Right atrium auricular region (tissue), 2 donors: ENCODE results near the gene BHLHA9. TPM values are rescaled to one million over a fixed set of nuclear protein-coding genes. Genes with fewer than 3 reads are reported as not detected.

Experiments used
- DNase-seq: peaks from one replicate; pipeline ENCODE4 v3.0.0-alpha.2; 2019; ENCODE audit warnings: low spot score
- H3K27ac ChIP-seq, 2 donors: fragments of 200-600 bp; sonication (generic); 1 replicate in 1 of 2; 2 replicates in 1 of 2; pipeline ENCODE4 v1.5.1; 2016 to 2019
- H3K27me3 ChIP-seq, 2 donors: fragments of 200-600 bp; sonication (generic); one replicate each; pipeline versions ENCODE4 v1.5.1 to v1.6.0; 2017 to 2019
- H3K36me3 ChIP-seq: fragments of 200-600 bp; sonication (generic); one replicate; pipeline ENCODE4 v1.5.1; 2016
- H3K4me1 ChIP-seq, 2 donors: fragments of 200-600 bp; sonication (generic); one replicate each; pipeline versions ENCODE4 v1.5.1 to v1.6.0; 2017 to 2019
- H3K4me3 ChIP-seq, 2 donors: fragments of 200-600 bp; sonication (generic); 1 replicate in 1 of 2; 2 replicates in 1 of 2; pipeline ENCODE4 v1.5.1; 2017 to 2019; ENCODE audit warnings: mild to moderate bottlenecking in 1 of 2, moderate library complexity in 1 of 2
- H3K9me3 ChIP-seq, 2 donors: fragments of 200-600 bp; sonication (generic); one replicate each; pipeline ENCODE4 v1.5.1; 2019
- total RNA-seq, 2 donors: library from RNA; depleted of rRNA; stranded (reverse); fragments of >200 nt; gene quantifications; one replicate each; pipeline ENCODE4 v1.1.0, GENCODE V29; 2016
- TF ChIP-seq, protein P1 (sequence below), 2 donors: fragments of 200-600 bp; sonication (generic); IDR thresholded peaks; one replicate each; pipeline ENCODE4 v1.5.1; 2019; ENCODE audit warnings: antibody characterized with exemption in 2 of 2

Gene BHLHA9
- total RNA-seq, 2 donors from 2014 or later, result not detected

- no peak overlapping the region for H3K4me3 ChIP-seq
- no peak for DNase-seq
- H3K4me1 ChIP-seq, result peaks cover 0 to 22% of the 10 kb centered on the region in 2 donors
- H3K27me3 ChIP-seq, result no peaks in the 10 kb centered on the region
- H3K9me3 ChIP-seq, result no peaks in the 10 kb centered on the region
- TF ChIP-seq, protein P1, sequence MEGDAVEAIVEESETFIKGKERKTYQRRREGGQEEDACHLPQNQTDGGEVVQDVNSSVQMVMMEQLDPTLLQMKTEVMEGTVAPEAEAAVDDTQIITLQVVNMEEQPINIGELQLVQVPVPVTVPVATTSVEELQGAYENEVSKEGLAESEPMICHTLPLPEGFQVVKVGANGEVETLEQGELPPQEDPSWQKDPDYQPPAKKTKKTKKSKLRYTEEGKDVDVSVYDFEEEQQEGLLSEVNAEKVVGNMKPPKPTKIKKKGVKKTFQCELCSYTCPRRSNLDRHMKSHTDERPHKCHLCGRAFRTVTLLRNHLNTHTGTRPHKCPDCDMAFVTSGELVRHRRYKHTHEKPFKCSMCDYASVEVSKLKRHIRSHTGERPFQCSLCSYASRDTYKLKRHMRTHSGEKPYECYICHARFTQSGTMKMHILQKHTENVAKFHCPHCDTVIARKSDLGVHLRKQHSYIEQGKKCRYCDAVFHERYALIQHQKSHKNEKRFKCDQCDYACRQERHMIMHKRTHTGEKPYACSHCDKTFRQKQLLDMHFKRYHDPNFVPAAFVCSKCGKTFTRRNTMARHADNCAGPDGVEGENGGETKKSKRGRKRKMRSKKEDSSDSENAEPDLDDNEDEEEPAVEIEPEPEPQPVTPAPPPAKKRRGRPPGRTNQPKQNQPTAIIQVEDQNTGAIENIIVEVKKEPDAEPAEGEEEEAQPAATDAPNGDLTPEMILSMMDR (IDR thresholded peaks at IDR 0.05), result no peak
- H3K36me3 ChIP-seq, result no peaks in the 10 kb centered on the region
- no peak overlapping the region for H3K27ac ChIP-seq
Observed at GRCh38 chr17:1256699-1257098, 13.5 kb upstream of the BHLHA9 start.

DNA sequence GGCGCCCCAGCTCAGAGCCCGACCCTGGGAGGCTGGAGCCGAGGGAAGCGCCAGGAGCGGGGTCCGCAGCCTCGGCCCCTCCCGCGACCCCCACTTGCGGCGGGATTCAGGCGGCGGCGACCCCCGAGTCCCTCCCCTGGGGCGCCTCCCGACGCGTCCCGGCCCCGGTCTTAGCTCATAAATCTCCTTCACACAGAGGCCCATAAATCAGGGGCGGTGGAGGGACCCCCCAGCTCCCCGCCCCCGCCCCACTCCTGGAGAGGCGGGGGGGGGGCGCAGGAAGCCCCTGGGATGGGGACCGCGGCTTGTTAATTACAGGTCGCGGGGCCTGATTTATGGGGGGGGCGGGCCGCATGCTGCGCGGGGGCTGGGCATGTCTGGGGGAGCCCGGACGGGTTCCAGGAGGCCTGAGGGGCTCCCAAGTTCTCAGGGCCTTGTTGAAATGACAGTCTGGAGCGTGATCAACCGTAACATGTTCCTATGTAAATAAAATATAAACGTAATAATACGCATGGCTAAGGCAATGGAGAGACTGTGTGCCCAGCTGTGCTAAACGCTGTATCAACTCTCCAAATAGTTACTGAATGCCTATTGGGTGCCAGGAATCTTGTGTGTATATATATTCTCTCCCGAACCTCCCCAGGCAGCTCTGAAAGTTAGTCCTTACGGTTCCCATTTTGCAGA, 10.0 kb upstream of the BHLHA9 start:
- no peaks in the 10 kb centered on the region for H3K9me3 ChIP-seq
- H3K4me3 ChIP-seq, result peak overlapping the region; percentile 37 to 54
- no peak overlapping the region for H3K27ac ChIP-seq
- DNase-seq, result no peak
- no peaks in the 10 kb centered on the region for H3K36me3 ChIP-seq
- TF ChIP-seq, protein P1 (IDR thresholded peaks at IDR 0.05), result no peak
- peaks cover 0 to 11% of the 10 kb centered on the region in 2 donors for H3K4me1 ChIP-seq
- H3K27me3 ChIP-seq, result no peaks in the 10 kb centered on the region

- Histone ChIP-seq H3K4me3 (no peak overlapping the region), H3K27ac (no peak overlapping the region), H3K27me3 (no peaks in the 10 kb centered on the region), H3K4me1 (peaks cover 0 to 11% of the 10 kb centered on the region in 2 donors), H3K36me3 (no peaks in the 10 kb centered on the region), H3K9me3 (no peaks in the 10 kb centered on the region)
- TF ChIP-seq, protein P1 (IDR thresholded peaks at IDR 0.05), result no peak
- DNase-seq, result no peak
Observed at GRCh38 chr17:1260770-1261161, 9.5 kb upstream of the BHLHA9 start.

DNA sequence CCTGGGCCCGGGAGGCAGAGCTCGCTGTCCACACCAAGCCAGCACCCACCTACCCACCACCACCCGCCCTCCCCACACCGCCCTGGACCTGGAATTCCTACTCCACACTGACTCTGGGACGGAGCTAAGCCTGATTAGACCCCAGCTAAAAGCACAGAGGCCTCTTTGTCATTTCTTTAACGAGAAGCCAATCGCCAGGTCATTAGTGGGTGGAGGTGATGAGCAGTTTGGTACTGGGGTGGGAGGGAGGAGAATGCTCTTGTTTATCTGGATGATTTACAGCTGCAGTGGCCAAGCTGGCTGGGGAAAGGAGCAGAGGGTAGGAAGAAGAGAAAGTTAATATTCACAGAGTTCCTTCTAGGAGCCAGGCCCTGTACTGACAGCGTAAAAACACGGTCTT, 6.0 kb upstream of the BHLHA9 start:
- Histone ChIP-seq H3K27me3 (no peaks in the 10 kb centered on the region), H3K36me3 (no peaks in the 10 kb centered on the region), H3K4me1 (peaks cover 0 to 21% of the 10 kb centered on the region in 2 donors), H3K9me3 (no peaks in the 10 kb centered on the region), H3K4me3 (no peak overlapping the region), H3K27ac (no peak overlapping the region)
- TF ChIP-seq, protein P1 (IDR thresholded peaks at IDR 0.05), result no peak
- DNase-seq, result no peak

DNA sequence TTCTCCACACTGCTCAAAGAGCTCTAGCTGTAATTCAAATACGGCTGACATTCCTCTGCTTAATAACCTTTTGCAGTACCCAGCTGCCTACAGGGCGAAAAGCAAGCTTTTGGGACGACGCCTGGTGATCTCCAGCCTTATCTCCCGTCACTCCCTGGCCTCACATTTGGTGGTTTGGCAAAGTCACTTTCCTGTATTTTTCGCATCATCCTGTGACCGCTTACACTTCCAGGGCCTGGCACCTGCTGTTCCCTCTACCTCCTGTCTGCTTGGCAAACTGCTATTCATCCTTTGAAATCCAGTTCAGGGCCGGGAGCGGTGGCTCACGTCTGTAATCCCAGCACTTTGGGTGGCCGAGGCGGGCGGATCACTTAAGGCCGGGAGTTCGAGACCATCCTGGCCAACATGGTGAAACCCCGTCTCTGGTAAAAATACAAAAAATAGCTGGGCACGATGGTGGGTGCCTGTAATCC, 2.7 kb upstream of the BHLHA9 start:
- Histone ChIP-seq H3K27ac (peak overlapping the region; percentile 90 to 96), H3K36me3 (no peaks in the 10 kb centered on the region), H3K27me3 (no peaks in the 10 kb centered on the region), H3K4me1 (peaks cover 0 to 16% of the 10 kb centered on the region in 2 donors), H3K4me3 (peak overlapping the region; percentile 64 to 69), H3K9me3 (no peaks in the 10 kb centered on the region)
- TF ChIP-seq, protein P1 (IDR thresholded peaks at IDR 0.05), result no peak
- peak; percentile 62 for DNase-seq

- H3K4me1 ChIP-seq, result peaks cover 0 to 18% of the 10 kb centered on the region in 2 donors
- no peak overlapping the region for H3K4me3 ChIP-seq
- no peaks in the 10 kb centered on the region for H3K9me3 ChIP-seq
- no peaks in the 10 kb centered on the region for H3K27me3 ChIP-seq
- no peak for DNase-seq
- H3K36me3 ChIP-seq, result no peaks in the 10 kb centered on the region
- TF ChIP-seq, protein P1 (IDR thresholded peaks at IDR 0.05), result no peak
- no peak overlapping the region for H3K27ac ChIP-seq
Observed at GRCh38 chr17:1271030-1271423, 783 bp downstream of the BHLHA9 start.
